ENCODE measurements around the gene GPATCH8. TPM values are rescaled to one million over a fixed set of nuclear protein-coding genes. Genes with fewer than 3 reads are reported as not detected.
A peak's percentile ranks its signal among the peaks of the same experiment; 100 is the strongest.

The GPATCH8 gene
- 10 to 100 TPM; 14.5 to 53.1 (median 31.2) TPM for total RNA-seq

DNA sequence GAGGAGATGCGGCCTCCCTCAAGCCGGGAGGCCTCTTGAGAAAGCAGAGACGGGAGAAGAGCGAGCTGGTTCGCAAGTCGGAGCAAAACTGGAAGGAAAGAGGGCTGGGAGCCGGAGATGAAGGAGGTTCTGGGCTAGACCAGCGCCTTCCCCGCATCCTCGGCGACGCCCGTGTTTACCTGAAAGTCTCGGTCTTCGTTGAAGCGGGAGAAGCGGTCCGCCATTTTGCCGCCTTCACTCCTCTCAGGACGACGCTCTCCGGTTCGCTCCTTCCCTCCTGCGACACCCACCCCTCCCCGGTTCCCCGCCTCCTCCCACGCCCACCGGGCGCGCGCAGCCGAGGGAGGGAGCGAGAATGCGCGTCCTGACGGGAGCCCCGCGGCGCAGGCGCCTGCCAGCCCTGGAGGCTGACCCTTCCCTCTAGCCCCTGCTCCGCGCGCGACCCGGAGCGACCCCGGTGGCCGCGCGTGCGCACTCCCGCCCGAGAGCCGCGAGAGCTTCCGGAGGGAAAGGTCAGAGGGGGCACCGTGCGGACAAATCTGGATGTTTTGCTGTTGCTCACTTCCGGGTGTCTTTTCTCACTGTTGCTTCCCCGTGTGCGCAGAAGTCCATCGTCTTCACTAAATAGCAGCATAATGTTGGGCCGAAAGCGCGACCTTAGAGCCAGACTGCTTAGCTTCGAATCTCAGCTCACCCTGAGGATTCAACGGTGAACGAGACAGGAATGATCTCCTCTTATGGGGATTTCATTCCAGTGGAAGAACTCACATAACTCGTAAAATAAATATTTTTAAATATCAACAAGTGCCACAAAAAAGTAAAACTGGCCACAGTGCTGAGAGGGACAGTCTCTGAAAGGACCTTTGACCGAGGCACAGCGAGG, at the start of gene GPATCH8:
Gene GPATCH8, minus strand, starts transcription at position 260 of the 883 bp plus-strand sequence. Its CDS starts 36 bp downstream, at position 224.
- intact Hi-C loops (cut with DNase I; ENCODE audit: low total_unique reads), result no loop called here

DNA sequence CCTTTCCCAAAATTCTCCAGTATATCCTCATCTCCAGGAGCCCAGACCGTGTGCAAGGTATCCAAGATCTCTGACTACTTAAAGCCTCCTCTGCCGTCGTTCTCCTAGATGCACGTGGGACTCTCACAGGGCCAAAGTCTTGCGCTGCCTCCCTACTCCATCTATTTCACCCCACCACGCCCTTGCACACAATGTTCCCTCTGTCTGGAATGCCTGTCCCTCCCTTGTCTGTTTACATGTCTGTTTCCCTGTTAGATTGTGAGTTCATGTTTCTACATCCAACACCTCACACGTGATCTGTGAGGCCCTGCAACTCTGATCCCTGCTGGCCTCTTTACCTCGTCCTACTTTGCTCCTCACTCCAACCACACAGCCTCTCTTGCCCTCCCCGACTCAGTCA, 49.2 kb upstream of the GPATCH8 start:
- Histone ChIP-seq H3K27me3 (peaks cover 27% of the 10 kb centered on the region), H3K4me1 (peaks cover 0 to 17% (median 4%) of the 10 kb centered on the region in 4 donors), H3K9me3 (no peaks in the 10 kb centered on the region), H3K27ac (no peak overlapping the region), H3K36me3 (no peaks in the 10 kb centered on the region), H3K4me3 (no peak overlapping the region)
- intact Hi-C loops (cut with DNase I; ENCODE audit: low total_unique reads), result no loop called here
- DNase-seq, result peak; percentile 58
- in situ Hi-C loops (cut with MboI; ENCODE audit: low pct_ligation_motif_present in 1 of 4, low pct_unique_long_range_greater_than_20kb in 1 of 4, low sequenced_read_pairs in 3 of 4), result no loop called here
- 43% methylated on average over 7 to 9 of the region's 9 CpGs for WGBS, 2 donors (ENCODE audit: low coverage in 1 of 2)
- TF ChIP-seq POLR2A (IDR thresholded peaks at IDR 0.05) (no peak), POLR2AphosphoS5 (IDR thresholded peaks at IDR 0.05) (no peak)
- TF ChIP-seq, protein P1, sequence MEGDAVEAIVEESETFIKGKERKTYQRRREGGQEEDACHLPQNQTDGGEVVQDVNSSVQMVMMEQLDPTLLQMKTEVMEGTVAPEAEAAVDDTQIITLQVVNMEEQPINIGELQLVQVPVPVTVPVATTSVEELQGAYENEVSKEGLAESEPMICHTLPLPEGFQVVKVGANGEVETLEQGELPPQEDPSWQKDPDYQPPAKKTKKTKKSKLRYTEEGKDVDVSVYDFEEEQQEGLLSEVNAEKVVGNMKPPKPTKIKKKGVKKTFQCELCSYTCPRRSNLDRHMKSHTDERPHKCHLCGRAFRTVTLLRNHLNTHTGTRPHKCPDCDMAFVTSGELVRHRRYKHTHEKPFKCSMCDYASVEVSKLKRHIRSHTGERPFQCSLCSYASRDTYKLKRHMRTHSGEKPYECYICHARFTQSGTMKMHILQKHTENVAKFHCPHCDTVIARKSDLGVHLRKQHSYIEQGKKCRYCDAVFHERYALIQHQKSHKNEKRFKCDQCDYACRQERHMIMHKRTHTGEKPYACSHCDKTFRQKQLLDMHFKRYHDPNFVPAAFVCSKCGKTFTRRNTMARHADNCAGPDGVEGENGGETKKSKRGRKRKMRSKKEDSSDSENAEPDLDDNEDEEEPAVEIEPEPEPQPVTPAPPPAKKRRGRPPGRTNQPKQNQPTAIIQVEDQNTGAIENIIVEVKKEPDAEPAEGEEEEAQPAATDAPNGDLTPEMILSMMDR (IDR thresholded peaks at IDR 0.05), result no peak

More for the DNA sequence above, at the start of gene GPATCH8:
- WGBS, 2 donors (ENCODE audit: low coverage in 1 of 2), result 4 to 9% methylated on average over 23 to 52 of the region's 71 CpGs
- no peaks in the 10 kb centered on the region for H3K36me3 ChIP-seq
- in situ Hi-C loops (cut with MboI; ENCODE audit: low pct_ligation_motif_present in 1 of 4, low pct_unique_long_range_greater_than_20kb in 1 of 4, low sequenced_read_pairs in 3 of 4), result loop anchor here in 1 of 4 donors (25.0 kb wide), 1 partner anchor 116 kb away; the partner anchor contains the start of gene ITGA2B
- peaks cover 2% of the 10 kb centered on the region for H3K27me3 ChIP-seq
- peak within 1 kb of the TSS; percentile 92 to 96 (median 94) for H3K27ac ChIP-seq
- peaks cover 4 to 46% (median 31%) of the 10 kb centered on the region in 4 donors for H3K4me1 ChIP-seq
- peak within 1 kb of the TSS; percentile 46 to 91 (median 82) for H3K4me3 ChIP-seq
- peak; percentile 96 for DNase-seq
- no peaks in the 10 kb centered on the region for H3K9me3 ChIP-seq
- TF ChIP-seq POLR2A (IDR thresholded peaks at IDR 0.05), result peak; percentile 79
- peak; percentile 88 to 91 (median 89) for TF ChIP-seq POLR2AphosphoS5 (IDR thresholded peaks at IDR 0.05)
- TF ChIP-seq, protein P1 (IDR thresholded peaks at IDR 0.05), result no peak

DNA sequence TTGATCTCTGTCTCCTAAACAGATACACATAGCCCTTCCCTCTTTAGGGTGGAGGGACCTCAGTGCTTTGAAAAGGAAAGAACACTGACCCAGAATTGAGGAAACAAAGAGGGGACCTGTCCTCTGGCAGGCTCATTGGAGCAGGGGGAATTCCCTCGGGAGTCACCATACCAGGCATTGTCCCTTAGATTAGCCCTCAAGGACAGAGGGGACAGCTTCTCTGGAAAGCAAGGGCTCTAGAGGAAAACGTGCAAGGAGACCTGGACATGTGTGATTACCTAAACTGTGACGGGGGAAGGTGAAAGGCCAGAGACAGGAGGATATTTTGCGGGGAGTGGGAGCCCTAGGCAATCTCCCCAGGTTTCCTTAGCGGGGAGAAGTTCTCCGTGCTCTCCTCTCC, 46.5 kb upstream of the GPATCH8 start:
- Histone ChIP-seq H3K27me3 (peaks cover under 1% of the 10 kb centered on the region), H3K36me3 (no peaks in the 10 kb centered on the region), H3K9me3 (no peaks in the 10 kb centered on the region), H3K4me1 (no peaks in the 10 kb centered on the region), H3K27ac (no peak overlapping the region), H3K4me3 (no peak overlapping the region)
- 67 to 77% methylated on average over 3 to 6 of the region's 6 CpGs for WGBS, 2 donors (ENCODE audit: low coverage in 1 of 2)
- TF ChIP-seq, protein P1 (IDR thresholded peaks at IDR 0.05), result no peak
- TF ChIP-seq POLR2AphosphoS5 (IDR thresholded peaks at IDR 0.05) (no peak), POLR2A (IDR thresholded peaks at IDR 0.05) (no peak), EP300 (IDR thresholded peaks at IDR 0.05; ENCODE audit: low read depth) (no peak)
- DNase-seq, result no peak
- in situ Hi-C loops (cut with MboI; ENCODE audit: low pct_ligation_motif_present in 1 of 4, low pct_unique_long_range_greater_than_20kb in 1 of 4, low sequenced_read_pairs in 3 of 4), result loop anchor here in 3 of 4 donors (25.0 kb wide), 1 partner anchor 88 kb away; no protein-coding TSS in a partner anchor
- intact Hi-C loops (cut with DNase I; ENCODE audit: low total_unique reads), result no loop called here

DNA sequence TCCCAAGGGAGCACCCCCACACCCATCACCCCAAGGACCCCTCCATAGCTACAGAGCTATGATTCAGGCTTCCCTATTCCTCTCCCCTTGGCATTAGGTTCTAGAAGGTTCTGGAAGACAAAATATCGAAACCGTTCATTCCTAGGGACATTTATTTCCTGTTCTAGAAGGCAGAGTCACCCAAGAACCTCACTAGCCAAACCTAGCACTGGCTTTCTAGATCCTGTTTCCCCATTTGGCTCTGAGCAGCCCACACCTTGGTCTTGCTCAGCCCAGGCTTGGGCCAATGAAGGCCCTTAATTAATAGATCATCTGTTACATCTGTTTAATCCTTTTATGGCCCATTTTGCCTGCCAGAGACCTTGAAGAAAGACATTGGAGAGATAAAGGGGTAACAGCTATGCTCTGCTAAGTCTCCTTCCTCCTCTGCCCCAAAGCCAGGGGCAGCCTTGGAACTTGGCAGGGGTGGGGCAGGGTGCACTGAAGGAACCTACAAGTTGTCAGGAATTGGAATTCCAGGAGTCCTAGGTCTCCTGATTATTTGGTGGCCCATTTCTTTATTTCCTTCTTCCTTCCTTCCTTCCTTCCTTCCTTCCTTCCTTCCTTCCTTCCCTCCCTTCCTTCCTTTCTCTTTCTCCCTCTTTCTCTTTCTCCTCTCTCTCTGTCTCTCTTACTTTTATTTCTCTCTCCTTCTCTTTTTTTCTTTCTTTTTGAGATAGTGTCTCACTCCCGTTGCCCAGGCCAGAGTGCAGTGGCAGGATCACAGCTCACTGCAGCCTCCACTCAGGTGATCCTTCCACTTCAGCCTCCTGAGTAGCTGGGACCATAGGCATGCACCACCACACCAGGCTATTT, 45.4 kb upstream of the GPATCH8 start:
- H3K36me3 ChIP-seq, result no peaks in the 10 kb centered on the region
- no peaks in the 10 kb centered on the region for H3K4me1 ChIP-seq
- peak overlapping the region in 1 of 4 donors; percentile 53 for H3K27ac ChIP-seq
- in situ Hi-C loops (cut with MboI; ENCODE audit: low pct_ligation_motif_present in 1 of 4, low pct_unique_long_range_greater_than_20kb in 1 of 4, low sequenced_read_pairs in 3 of 4) (loop anchor here in 3 of 4 donors (25.0 kb wide), 1 partner anchor 89 kb away; no protein-coding TSS in a partner anchor), intact Hi-C loops (cut with DNase I; ENCODE audit: low total_unique reads) (no loop called here)
- DNase-seq, result no peak
- 58 to 87% methylated on average over 3 of the region's 3 CpGs for WGBS, 2 donors (ENCODE audit: low coverage in 1 of 2)
- H3K4me3 ChIP-seq, result no peak overlapping the region
- no peaks in the 10 kb centered on the region for H3K9me3 ChIP-seq
- peaks cover 3% of the 10 kb centered on the region for H3K27me3 ChIP-seq
- TF ChIP-seq, protein P1 (IDR thresholded peaks at IDR 0.05), result no peak
- no peak for TF ChIP-seq POLR2AphosphoS5 (IDR thresholded peaks at IDR 0.05)
- TF ChIP-seq EP300 (IDR thresholded peaks at IDR 0.05; ENCODE audit: low read depth), result no peak
- TF ChIP-seq POLR2A (IDR thresholded peaks at IDR 0.05), result no peak

Data from transverse colon (tissue), 4 donors.